ENCODE results near the gene ROCK1.

DNA sequence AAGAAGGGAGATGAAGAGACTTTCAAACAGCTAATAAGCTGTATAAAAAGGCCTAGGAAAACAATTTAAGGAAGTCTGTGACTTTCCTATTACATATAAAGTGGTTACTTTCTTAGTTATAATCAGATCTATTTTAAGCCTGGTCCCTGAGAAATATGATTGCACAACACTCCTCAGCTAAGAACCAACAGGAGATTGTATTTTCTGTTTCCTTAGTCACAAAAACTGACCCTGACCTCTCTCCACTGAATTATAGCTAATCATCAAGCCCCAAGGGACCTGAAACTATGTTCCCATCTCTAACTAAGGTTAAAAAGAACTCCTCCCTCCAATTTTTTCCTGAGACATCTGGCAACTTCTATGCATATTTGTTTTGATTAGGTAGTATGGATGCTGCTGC, 106.9 kb downstream of the ROCK1 start:
- TF ChIP-seq, protein P1, sequence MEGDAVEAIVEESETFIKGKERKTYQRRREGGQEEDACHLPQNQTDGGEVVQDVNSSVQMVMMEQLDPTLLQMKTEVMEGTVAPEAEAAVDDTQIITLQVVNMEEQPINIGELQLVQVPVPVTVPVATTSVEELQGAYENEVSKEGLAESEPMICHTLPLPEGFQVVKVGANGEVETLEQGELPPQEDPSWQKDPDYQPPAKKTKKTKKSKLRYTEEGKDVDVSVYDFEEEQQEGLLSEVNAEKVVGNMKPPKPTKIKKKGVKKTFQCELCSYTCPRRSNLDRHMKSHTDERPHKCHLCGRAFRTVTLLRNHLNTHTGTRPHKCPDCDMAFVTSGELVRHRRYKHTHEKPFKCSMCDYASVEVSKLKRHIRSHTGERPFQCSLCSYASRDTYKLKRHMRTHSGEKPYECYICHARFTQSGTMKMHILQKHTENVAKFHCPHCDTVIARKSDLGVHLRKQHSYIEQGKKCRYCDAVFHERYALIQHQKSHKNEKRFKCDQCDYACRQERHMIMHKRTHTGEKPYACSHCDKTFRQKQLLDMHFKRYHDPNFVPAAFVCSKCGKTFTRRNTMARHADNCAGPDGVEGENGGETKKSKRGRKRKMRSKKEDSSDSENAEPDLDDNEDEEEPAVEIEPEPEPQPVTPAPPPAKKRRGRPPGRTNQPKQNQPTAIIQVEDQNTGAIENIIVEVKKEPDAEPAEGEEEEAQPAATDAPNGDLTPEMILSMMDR (IDR thresholded peaks at IDR 0.05; ENCODE audit: low read depth, low read length): no peak
- no peak for TF ChIP-seq MYC (IDR thresholded peaks at IDR 0.05; ENCODE audit: low read depth, low read length)
